Suppressor macrophage (primary cell): Measurements from ENCODE around the gene ZNF180.
A peak's percentile ranks its signal among the peaks of the same experiment; 100 is the strongest.
"Not testable (repeated sequence)": the region's sequence is repeated elsewhere in the genome, so short reads cannot be mapped to it uniquely, and the experiment has no call there.

Experiments
- DNase-seq, 4 experiments: peaks; one replicate each; pipeline ENCODE4 v3.0.0-alpha.2; 2020 to 2022
- total RNA-seq, 17 experiments: gene quantifications; one replicate each; lab custom pipeline; 2026; ENCODE audit warnings: mixed read lengths in 6 of 17, inconsistent platforms in 3 of 17; lab: John Stamatoyannopoulos, UW

Gene ZNF180
- total RNA-seq, result 3.3 to 17.0 (median 9.8) reads per million in 17 experiments

DNA sequence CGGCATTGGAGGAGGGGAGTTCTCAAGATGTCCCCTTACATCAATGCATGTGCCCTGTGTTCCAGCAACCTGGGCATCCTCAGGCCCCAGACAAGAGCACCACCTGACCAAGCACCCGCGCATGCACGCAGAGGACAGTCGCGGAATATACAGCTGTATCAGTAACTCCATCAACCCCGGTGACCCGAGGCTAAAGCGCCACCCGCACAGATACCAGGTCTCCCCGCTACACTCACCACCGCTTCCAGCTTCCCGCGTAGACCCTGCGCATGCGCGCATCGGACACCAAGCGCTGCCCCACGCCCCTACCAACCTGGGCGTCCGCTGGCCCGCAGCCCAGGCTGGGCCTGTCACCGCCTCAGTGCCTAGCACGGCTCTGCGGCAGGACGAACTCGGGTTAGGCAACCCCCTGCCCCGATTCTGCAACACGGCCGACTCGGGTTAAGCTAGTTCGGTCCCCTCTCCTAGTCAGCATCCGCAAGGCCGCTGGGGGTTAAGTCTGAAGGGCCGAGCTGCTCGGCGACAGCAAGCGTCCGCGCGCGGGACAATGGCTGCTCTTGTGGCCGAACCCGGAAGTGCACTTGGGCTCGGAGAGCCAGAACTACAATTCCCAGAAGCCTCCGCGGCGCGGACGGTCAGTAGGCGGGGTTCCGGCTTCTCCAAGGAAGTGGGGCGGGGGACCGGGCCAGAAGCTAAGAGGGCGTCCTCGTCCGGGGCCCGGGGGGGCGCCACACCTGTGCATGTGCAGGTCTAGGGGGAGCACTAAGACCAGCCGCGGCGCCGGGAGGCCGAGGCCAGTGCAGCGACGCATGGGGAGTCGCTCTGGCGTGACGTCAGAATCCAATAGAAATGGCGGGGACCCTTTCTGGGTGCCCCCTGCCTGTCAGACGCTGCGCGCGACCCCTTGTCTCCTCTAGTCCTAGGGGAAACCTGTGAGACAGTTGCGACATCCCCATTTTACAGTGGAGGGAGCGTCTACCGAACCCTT, at the start of gene ZNF180:
TSS of gene ZNF180 (minus strand) at position 561 of the 988 bp plus-strand sequence. CDS start 3,188 bp downstream, outside the sequence.
- peak; percentile 96 to 98 (median 97) for DNase-seq

DNA sequence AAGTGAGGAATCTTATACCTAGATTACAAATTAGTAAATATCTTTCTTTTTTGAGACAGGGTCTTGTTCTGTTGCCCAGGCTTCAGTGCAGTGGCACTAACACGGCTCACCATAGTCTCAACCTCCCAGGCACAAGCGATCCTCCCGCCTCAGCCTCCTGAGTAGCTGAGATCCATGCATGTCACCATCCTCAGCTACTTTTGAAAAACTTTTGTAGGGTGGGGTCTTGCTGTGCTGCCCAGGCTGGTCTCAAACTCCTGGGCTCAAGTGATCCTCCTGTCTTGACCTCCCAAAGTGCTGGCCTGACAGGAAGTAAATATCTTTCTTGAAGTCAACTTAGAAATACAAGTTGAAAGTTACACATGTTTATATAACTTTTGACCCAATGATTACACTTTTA, 49.2 kb upstream of the ZNF180 start:
- DNase-seq, result no peak

DNA sequence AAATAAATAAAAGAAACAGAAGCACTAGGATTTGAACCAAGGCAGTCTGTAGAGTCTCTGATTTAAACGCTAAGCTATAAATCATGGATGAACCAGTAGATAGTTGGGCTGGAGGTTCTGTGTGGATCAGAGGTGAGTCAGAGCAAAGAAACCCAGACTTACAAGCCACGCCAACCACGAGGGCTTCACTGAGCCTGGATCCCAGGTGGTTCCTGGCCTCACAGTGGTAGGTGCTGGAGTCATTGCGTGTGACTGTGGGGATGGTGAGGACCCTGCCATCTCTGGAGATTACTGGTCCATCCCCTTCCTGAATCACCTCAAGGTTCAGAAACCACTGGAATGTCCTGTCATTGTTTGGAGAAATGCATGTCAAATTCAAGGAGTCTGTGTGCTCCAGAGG, 48.4 kb upstream of the ZNF180 start:
- DNase-seq, result no peak

DNA sequence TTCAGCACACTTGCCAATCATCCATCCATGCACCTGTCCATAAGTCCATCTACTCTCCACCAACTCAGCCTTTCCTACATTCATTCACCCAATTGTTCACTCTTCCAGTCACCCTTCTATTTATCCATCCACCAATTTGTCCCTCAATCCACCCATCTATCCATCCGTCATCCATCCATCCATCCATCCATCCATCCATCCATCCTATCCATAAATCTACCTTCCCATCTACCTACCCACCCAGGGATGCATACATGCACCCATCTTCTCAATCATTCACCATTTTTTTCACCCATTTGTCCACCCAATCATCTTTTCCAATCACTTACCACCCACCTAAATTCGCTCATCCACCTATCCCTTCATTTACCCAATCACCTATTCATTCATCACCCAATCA, 43.7 kb upstream of the ZNF180 start:
- DNase-seq, result no peak

DNA sequence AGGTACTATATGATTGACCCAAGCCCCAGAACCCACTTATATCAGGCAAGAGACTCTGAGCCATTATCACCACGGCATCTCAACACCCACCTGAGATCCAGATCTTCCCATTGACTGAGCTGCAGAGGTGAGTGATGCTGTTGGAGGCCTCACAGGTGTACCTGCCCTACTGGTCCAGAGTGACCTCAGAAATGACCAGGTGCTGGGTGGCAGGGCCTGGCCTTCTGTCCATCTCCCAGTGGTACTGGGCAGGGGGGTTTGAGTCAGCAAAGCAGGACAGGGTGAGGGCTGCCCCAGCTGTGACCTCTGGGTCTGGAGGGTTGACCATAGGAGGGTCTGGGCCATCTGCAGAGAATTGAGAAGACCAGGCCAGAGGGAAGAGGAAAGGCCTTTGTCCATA, 42.3 kb upstream of the ZNF180 start:
- no peak for DNase-seq

DNA sequence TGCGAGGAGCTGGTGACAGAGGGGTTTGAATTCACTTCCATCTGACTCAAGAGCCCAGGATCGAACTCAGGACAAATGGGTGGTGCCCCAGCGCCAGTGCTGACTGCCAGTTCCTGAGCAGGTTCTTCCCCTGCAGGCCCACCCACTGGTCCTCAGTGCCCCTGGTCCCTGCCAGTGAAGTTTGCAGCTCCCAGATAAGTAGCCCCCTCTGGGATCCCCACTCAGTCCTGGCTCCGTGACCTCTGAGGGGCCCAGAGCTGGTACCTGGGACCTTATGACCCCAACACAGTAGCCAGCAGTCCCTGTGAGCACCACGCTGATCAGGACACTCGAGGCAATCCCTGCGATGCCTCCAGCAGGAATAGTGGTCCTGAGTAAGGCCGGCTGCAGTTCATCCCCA, 40.4 kb upstream of the ZNF180 start:
- DNase-seq, result no peak

DNA sequence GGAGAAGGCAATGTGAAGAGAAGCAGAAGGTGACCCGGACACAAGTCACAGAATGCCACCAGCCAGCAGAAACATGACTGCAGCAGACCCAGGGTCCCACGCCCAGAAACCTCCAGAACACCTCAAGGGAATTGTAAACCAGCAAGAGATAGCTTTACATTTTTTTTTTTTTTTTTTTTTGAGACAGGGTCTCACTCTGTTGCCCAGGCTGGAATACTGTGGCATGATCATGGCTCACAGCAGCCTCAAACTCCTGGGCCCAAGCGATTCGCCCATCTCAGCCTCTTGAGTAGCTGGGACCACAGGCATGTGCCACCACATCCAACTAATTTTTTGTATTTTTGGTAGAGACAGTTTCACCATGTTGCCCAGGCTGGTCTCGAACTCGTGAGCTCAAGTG, 39.7 kb upstream of the ZNF180 start:
- no peak for DNase-seq

DNA sequence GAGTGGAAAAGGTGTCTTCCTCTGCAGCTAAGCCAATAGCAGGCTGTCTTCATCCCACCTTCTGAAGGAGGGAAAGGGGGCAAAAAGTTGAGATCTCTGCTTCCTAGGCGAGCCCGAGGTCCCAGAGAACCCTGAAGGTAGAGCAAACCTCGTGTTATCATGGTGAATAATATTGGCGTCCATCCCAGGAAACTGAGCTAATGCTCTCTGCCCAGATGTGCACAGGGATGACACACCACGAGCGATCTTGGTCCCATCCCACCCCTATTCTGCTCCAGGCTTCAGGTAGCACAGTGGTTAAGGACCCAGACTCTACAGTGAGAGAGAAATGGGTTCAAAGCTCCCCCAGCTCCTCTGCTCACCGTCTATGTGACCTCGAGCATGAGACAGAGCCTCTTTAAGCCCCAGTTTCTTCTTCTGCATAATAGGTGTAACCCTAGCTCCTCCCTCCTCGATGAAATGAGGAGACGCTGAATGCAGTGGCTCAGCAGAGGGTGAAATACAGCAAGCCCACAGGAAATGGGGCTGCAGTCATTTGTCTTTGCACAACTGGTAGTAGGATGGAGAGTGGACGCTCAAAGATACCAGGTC, 39.0 kb upstream of the ZNF180 start:
- no peak for DNase-seq

DNA sequence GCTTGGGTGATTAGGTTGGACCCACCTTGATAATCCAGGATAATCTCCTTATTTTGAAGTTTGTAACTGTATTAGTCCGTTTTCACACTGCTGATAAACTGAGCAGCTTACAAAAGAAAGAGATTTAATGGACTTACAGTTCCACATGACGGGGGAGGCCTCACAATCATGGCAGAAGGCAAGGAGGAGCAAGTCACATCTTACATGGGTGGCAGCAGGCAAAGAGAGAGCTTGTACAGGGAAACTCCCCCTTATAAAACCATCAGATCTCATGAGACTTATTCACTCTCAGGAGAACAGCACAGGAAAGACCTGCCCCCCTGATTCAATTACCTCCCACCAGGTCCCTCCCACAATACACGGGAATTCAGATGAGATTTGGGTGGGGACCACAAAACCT, 35.0 kb upstream of the ZNF180 start:
- DNase-seq, result not testable (repeated sequence)

DNA sequence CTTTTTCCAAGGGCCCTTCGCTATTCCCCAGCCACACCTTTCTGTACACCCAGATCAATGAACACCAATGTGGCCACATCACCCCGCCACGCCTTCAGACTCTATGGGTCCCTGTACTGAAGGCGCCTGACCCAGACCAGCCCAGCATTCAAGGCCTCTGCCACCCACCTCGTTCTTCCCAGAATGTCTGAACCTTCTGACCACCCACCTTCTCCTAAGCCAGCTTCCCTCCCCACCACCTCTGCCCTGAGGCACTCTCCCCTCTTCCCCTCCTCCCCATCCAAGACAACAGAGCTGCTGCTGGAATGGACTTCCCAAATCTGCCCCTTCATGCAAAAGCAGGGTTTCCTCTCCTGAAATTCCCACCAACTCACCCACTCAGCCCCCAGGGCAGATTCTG, 32.5 kb upstream of the ZNF180 start:
- no peak for DNase-seq

DNA sequence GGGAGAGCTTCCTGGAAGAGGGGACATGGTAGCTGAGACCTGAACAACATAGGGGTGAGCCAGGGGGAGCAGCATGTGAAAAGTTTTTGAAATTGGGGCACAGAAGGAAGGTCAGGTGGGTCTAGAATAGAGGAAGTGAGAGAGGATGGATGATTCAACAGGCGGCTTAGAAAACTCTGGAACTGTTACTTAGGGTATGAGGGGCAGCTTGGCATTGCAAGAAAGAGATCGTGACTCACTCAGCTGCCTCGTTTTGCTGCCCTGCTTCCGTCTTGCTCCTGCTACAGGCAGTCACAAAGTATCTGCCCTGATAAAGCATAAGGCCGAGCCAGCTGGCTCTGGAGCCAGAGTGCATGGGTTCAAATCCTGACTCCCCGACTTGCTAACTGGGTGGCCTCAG, 30.5 kb upstream of the ZNF180 start:
- DNase-seq, result peak; percentile 4 to 44 (median 11)

DNA sequence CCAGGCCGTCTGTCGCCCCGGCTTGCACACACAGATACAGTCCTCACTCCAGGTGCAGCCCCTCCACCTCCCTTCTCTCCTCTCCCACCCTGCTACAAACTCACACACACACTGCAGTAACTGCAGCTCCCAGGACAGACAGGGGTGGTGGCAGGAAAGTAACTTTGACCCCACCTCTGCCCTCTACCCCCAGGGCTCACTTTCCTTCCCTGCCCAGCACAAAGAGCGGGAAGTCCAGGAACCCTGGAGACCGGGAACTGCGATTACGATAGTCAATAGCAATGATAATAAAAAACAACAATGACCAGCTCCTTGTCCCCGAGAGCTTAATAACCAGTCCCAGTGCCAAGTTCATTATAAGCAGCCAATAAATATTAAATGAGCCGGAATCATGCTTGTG, 29.2 kb upstream of the ZNF180 start, which contains the start of gene CEACAM20:
TSS of gene CEACAM20 (minus strand) at position 140 of the 400 bp plus-strand sequence. CDS start 166 bp downstream, outside the sequence.
- no peak for DNase-seq

DNA sequence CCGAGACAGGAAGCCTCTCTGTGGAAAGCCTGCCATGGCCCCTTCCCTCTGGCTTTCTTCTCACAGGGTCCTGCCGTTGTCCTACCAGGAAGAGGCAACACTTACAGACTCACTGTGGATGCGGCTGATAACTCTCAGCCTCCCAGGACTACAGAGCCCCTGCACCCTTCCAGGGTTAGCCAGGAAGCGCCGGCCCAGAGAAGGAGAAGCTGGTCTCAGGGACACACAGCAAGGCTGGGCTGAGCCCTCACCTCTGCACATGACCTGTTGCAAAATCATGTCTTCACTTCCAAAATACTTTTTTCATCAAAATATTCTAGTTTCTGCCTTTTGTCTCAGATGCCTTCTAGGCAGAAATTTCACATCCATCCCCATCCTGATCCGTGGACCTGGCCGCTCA, 27.2 kb upstream of the ZNF180 start:
- DNase-seq, result no peak

DNA sequence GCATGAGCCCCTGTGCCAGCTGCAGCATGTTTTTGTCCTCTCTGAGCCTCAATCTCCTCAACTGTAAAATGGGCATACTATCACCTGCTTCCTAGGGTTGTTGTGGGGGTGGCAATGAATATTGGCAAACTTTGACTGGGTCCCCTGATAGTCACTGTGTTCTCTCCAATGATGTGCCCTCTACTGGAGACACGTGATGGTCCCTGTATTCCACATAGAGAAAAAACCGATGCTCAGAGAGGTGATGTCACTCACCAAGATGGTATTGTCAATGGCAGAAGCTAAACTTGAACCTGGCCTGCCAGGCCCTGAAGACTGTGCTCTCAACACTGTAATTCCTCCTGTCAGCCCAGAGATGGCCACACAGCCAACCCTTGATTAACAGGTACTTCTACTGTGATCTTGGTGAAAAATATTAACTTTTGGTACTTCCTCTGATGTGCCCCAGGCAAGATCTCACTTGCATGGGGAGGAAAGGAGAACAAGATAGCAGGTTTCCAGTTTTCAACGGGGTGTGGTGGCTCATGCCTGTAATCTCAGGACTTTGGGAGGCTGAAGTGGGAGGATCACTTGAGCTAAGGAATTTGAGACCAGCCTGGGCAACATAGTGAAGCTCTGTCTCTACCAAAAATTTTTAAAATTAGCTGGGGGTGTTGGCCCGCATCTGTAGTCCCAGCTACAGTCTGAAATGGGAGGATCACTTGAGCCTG, 25.6 kb upstream of the ZNF180 start:
- no peak for DNase-seq

DNA sequence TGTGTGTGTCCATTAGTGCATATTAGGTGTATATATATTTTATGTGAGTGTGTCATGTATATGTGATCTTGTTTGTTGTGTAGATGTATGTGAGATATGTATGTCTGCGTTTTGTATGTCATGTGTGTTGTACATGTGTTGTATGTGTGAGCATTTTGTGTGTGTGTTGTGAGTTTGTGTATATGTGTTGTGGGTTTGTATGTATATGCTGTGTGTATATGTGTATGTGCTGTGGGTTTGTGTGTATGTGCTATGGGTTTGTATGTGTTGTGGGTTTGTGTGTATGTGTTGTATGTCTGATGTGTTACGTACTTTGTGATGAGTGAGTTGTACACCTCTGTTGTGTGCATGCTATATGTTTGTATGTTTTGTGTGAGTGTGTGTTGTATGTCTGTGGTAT, 21.0 kb upstream of the ZNF180 start:
- DNase-seq, result no peak

DNA sequence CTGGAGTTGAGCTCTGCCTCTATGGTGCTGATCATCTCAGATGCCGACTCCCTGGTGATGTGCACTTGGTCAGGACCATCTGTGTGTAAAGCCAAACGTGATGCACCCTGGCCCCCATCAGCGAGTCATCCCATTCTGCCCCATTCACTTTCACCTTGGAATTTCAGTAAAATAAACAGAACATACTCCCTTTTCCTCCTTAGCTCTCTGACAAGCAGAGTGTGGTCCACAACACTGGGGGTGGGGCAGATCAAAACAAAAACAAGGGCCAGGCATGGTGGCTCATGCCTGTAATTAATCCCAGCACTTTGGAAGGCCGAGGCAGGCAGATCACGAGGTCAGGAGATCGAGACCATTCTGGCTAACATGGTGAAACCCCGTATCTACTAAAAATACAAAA, 16.8 kb upstream of the ZNF180 start:
- no peak for DNase-seq

DNA sequence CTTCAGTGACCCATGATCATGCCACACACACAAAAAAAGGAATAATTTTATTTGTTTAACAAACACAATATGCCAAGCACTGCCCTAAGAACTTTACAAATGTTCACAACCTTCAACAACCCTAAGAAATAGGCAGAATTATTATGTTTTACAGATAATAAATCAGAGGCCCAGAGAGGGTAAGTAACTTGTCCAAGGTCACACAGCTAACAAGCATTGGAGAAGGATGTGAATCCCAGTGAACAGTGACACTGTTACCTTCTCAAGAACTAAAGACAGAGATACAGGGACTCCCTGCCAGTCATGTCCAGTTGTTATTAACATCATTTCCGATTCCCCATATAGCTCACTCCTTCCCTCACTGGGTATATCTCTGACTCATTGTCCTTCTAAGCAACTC, 15.6 kb upstream of the ZNF180 start:
- DNase-seq, result no peak

DNA sequence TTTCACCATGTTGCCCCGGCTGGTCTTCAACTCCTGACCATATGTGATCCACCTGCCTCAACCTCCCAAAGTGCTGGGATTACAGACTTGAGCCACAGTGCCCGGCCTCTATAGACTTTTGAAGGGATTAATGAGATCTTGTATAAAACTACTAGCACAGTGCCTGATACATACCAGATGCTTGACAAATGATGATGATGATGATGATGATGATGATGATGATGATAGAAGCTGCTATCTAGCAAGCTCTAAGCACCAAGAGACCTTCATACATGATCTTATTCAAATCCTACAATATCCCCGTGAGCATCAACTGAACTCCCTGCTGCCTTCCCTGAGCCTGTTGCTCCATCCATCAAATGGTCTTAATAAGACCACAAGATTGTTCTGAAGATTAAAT, 14.7 kb upstream of the ZNF180 start:
- no peak for DNase-seq

DNA sequence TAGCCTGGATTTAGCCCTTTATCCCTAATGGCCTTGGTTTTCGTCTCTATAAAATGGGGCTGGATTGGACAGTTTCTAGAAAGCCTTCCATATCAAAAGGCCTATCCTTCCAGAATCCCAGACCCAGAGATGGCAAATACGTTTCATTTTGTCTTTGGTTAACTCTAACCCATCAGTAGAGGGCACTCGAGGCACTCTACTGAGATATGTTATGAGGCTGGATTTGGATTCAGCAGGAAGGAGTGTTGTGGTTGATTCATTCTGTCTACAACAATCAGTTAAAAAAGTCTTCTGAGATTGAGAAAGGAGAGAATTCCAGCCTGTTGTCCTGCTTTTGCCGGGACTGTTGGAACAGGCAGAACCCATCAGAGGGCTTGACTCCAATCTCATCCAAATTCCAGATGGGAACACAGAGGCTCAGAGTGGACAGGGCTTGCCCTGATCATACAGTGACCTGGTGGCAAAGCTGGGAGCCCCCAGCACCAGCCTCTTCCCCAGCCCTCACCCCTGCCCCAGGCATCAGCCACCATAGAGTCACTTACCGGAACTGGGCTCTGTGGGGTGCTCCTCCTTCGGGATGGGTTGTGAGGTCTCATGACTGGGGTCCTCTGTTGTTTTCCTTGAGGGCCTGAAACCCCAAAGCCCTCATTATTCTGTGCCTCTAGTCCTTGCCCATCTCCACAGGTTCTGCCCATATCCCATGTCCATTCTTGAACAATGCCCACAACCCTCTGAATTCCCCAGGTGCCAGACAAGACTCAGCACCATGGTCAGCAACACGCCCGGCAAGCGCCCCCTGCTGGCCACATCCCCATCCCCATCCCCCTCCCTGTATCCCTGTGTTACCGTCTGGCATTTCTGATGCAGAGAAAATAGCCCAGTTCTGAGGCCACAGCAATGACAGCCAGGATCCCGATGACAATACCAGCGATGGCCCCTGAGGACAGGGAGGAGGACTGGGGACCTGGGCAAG, 12.3 kb upstream of the ZNF180 start:
- DNase-seq, result peak; percentile 21 to 54 (median 28)

DNA sequence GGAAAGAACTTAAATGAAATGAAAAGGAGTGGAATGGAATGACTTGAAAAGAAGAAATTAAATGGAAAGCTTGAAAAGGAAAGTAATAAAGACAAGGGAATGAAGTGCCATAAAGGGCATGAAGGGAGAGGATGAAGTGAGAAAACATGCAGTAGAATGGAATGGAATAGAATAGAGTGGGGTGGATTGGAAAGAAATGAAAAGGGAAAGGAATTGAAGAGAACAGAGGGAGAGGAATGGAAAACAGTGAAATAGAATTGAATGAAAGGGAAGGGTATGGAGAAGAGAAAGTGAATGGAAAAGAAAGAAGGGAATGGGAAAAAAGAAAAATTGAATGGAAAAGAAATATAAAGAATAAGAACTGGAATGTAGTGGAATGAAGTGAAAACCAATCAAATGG, 9.2 kb upstream of the ZNF180 start:
- no peak for DNase-seq

DNA sequence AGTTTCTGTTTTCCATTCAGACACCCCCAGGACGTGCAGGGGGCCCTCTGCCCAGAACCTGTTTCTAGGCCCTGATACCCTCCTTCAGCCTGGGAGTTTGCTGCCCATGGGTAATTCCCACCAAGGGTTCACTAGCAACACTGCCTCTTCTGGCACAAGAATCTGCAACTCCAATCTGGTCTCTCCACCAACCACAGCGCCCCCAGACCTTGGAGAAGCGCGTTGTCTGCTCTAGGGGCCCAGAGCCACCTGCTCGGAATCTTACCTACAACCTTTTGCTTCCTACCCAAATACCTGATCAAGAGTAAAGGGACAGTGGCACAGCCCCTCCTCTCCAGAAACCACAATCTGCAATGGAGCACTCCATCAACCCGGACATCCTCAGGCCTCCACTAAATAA, 763 bp downstream of the ZNF180 start:
- DNase-seq, result no peak

DNA sequence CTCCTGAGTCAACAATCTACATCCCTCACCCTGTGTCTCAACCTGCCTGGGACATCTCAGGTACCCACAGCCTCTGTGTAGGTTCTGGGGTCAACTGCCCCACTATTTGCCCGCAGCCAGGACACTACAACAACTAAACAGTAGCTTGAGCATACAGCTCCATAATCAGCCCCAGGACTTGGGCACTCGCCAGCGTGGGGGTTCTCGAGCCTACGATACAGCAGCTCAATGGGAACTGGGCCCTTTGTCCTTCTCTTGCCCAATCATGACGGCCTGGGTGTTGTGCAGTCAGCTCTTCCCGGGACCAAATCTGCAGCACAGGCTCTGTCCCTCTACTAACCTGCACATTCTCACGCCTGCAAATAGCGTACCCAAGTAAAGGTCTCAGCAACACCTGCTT, 1.3 kb downstream of the ZNF180 start:
- DNase-seq, result no peak
